Lower leg skin (tissue), 3 donors: ENCODE results near the gene EPN1.

ENCODE experiments used
- POLR2A ChIP-seq, 2 donors: fragments of 450-650 bp; IDR thresholded peaks; one replicate each; pipeline ENCODE4 v1.6.1; 2016 to 2017; ENCODE audit warnings: antibody characterized with exemption in 2 of 2, mild to moderate bottlenecking in 1 of 2, moderate library complexity in 1 of 2
- TF ChIP-seq, protein P1 (sequence below), 3 donors: fragments of 450-650 bp; IDR thresholded peaks; one replicate each; pipeline ENCODE4 v1.5.1; 2016; ENCODE audit warnings: antibody characterized with exemption in 3 of 3, mild to moderate bottlenecking in 3 of 3, moderate library complexity in 2 of 3

DNA sequence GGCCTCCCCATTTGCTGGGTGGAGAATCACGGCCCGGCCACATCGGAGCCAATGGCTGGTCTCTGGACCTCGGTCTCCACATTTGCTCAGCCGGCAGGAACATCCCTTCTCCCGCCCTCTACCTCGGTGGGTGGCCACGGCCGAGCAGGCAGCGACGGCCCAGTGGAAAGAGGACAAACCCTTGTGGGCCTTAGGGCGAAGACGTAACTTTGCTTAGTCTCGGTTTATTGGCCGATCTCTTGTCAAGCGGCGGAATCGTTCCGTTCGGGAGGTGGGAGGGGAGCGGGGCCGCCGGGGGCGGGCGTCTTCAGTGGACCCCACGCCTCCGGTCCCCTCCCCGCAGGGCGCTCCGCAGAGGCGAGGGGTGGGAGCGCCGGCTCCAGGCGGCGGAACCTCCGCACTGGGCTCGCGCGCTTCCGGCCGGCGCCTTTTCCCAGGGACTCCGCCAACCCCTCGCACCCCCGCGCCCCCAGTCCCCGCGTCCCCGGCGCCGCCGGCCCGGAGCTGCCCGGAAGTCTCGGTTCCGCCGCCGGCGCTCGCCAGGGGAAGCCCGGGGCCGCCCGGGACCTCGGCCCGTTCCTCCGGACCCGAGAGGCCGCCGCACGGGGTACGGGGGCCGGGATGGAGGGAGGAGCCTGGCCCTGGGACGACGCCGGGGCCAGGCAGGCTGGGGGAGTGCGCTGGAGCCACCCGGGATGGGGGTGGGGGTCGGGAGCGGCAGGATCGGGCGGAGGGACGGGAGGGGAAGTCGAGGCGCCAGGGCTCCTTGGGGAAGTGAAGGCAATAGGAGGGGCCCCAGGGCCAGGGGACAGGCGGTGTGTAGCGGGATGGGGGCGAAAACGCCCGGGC, 34.2 kb upstream of the EPN1 start, which contains the start of gene ZNF580:
- TF ChIP-seq, protein P1, sequence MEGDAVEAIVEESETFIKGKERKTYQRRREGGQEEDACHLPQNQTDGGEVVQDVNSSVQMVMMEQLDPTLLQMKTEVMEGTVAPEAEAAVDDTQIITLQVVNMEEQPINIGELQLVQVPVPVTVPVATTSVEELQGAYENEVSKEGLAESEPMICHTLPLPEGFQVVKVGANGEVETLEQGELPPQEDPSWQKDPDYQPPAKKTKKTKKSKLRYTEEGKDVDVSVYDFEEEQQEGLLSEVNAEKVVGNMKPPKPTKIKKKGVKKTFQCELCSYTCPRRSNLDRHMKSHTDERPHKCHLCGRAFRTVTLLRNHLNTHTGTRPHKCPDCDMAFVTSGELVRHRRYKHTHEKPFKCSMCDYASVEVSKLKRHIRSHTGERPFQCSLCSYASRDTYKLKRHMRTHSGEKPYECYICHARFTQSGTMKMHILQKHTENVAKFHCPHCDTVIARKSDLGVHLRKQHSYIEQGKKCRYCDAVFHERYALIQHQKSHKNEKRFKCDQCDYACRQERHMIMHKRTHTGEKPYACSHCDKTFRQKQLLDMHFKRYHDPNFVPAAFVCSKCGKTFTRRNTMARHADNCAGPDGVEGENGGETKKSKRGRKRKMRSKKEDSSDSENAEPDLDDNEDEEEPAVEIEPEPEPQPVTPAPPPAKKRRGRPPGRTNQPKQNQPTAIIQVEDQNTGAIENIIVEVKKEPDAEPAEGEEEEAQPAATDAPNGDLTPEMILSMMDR (IDR thresholded peaks at IDR 0.05) = no peak
- TF ChIP-seq POLR2A (IDR thresholded peaks at IDR 0.05) = no peak
